ENCODE data around the gene SLC35A2. TPM values are rescaled to one million over a fixed set of nuclear protein-coding genes. Genes with fewer than 3 reads are reported as not detected.

SLC35A2 gene
- total RNA-seq, 1 experiment from 2014 or later = 35.0 TPM

- no peaks in the 10 kb centered on the region for H4K20me1 ChIP-seq (ENCODE audit: insufficient read depth)
- no peak for TF ChIP-seq YY1 (IDR thresholded peaks at IDR 0.05; ENCODE audit: extremely low read depth, insufficient replicate concordance, low read depth, low read length)
- no peak for TF ChIP-seq EZH2phosphoT487 (IDR thresholded peaks at IDR 0.05; ENCODE audit: borderline replicate concordance)
- no peak for TF ChIP-seq REST (IDR thresholded peaks at IDR 0.05; ENCODE audit: low read depth)
- no peak for TF ChIP-seq MAX (IDR thresholded peaks at IDR 0.05)
- TF ChIP-seq SP1 (IDR thresholded peaks at IDR 0.05; ENCODE audit: low read depth) = no peak
- no peak for TF ChIP-seq POLR2A (IDR thresholded peaks at IDR 0.05; ENCODE audit: borderline replicate concordance, extremely low read depth, insufficient read depth, insufficient read length)
- no peak for TF ChIP-seq RAD21 (IDR thresholded peaks at IDR 0.05; ENCODE audit: low read depth)
- no peak for TF ChIP-seq ELF1 (IDR thresholded peaks at IDR 0.05; ENCODE audit: borderline replicate concordance, low read depth)
- no peak for TF ChIP-seq ZNF274 (IDR thresholded peaks at IDR 0.05; ENCODE audit: low read depth, low read length)
- TF ChIP-seq SIN3A (IDR thresholded peaks at IDR 0.05; ENCODE audit: low read depth) = no peak
- TF ChIP-seq FOSL1 (IDR thresholded peaks at IDR 0.05; ENCODE audit: low read depth) = no peak
- no peak for TF ChIP-seq ATF3 (IDR thresholded peaks at IDR 0.05)
- TF ChIP-seq EGR1 (IDR thresholded peaks at IDR 0.05; ENCODE audit: low read depth) = no peak
- TF ChIP-seq TCF7L2 (IDR thresholded peaks at IDR 0.05; ENCODE audit: borderline replicate concordance, extremely low read depth, insufficient read depth, insufficient read length) = no peak
- no peak for TF ChIP-seq ZFX (IDR thresholded peaks at IDR 0.05)
- no peak for TF ChIP-seq CEBPB (IDR thresholded peaks at IDR 0.05; ENCODE audit: low read depth)
- TF ChIP-seq CBX3 (IDR thresholded peaks at IDR 0.05; ENCODE audit: low read depth) = no peak
- TF ChIP-seq EZH2 (IDR thresholded peaks at IDR 0.05) = no peak
- no peak for TF ChIP-seq JUND (IDR thresholded peaks at IDR 0.05)
- no peak for TF ChIP-seq SRF (IDR thresholded peaks at IDR 0.05; ENCODE audit: low read depth)
- ChIA-PET CTCF (no interaction called here), POLR2A (no interaction called here), RAD21 (ENCODE audit: low non-redundant PET in 1 of 2, low total read pairs in 2 of 2, uncharacterized antibody in 2 of 2, unreplicated experiment in 2 of 2) (no interaction called here)
- no peak overlapping the region for H2AFZ ChIP-seq (ENCODE audit: low read depth, low read length, poor library complexity, severe bottlenecking)
- no peaks in the 10 kb centered on the region for H3K27me3 ChIP-seq (ENCODE audit: insufficient read depth, low read length)
- peaks cover 6 to 7% of the 10 kb centered on the region in 2 experiments; a peak in 3 of 4 replicates for H3K36me3 ChIP-seq (ENCODE audit: control insufficient read depth in 1 of 2, insufficient read depth in 2 of 2, low read length in 2 of 2)
- ATAC-seq = no peak
- H3K9ac ChIP-seq (ENCODE audit: low read length) = no peak overlapping the region
- H3K27ac ChIP-seq (ENCODE audit: low read depth, low read length) = no peak overlapping the region
- intact Hi-C loops (cut with micrococcal nuclease) = no loop called here
- H3K79me2 ChIP-seq (ENCODE audit: insufficient read depth, low read length) = peaks cover 18% of the 10 kb centered on the region
- peaks cover 5 to 19% of the 10 kb centered on the region in 2 experiments; a peak in 2 of 4 replicates for H3K4me1 ChIP-seq (ENCODE audit: control insufficient read depth in 1 of 2, insufficient read depth in 2 of 2, low read length in 2 of 2)
- BruUV-seq (replicated peaks) = no TSS peak
- H3K9me2 ChIP-seq (ENCODE audit: insufficient read depth) = no peaks in the 10 kb centered on the region
- H3K4me2 ChIP-seq (ENCODE audit: low read length) = no peak overlapping the region
- H3K9me3 ChIP-seq (ENCODE audit: control insufficient read depth in 1 of 2, insufficient read depth in 1 of 2, low read depth in 1 of 2, low read length in 2 of 2) = no peaks in the 10 kb centered on the region
- DNase-seq (ENCODE audit: low read depth, low spot score) = no peak
- no peak overlapping the region for H3K4me3 ChIP-seq (replicated peaks in 1 of 2; ENCODE audit: low read depth in 1 of 2, low read length in 2 of 2)
These were observed 9.3 kb upstream of the SLC35A2 start for GRCh38 chrX:48920718-48921104.
